ENCODE measurements around the gene MAOB. TPM values are rescaled to one million over a fixed set of nuclear protein-coding genes. Genes with fewer than 3 reads are reported as not detected.

The MAOB gene
- total RNA-seq, 2 experiments from 2014 or later, result not detected

DNA sequence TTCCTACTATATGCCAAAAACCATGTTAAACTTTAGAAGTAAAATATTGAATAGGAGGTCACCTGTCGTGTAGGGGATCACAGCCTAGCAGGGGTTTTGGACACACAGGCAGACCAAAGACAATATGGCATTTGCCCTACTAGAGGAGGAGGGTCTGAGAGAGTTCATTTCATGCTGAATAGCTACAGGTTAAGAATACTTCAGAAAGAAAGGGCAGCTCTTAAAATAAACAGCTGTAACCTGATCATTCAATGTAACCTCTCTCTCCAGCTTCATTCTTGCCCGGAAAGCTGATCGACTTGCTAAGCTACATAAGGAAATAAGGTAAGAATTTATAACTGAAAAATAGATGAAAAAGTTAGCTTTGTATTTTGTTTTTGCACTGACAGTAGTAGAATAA is 146.3 kb downstream of the MAOB start:
- TF ChIP-seq, protein P1, sequence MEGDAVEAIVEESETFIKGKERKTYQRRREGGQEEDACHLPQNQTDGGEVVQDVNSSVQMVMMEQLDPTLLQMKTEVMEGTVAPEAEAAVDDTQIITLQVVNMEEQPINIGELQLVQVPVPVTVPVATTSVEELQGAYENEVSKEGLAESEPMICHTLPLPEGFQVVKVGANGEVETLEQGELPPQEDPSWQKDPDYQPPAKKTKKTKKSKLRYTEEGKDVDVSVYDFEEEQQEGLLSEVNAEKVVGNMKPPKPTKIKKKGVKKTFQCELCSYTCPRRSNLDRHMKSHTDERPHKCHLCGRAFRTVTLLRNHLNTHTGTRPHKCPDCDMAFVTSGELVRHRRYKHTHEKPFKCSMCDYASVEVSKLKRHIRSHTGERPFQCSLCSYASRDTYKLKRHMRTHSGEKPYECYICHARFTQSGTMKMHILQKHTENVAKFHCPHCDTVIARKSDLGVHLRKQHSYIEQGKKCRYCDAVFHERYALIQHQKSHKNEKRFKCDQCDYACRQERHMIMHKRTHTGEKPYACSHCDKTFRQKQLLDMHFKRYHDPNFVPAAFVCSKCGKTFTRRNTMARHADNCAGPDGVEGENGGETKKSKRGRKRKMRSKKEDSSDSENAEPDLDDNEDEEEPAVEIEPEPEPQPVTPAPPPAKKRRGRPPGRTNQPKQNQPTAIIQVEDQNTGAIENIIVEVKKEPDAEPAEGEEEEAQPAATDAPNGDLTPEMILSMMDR (IDR thresholded peaks at IDR 0.05), result no peak
- ATAC-seq, result no peak
- Mint-ChIP-seq H3K9me3 (no peaks in the 10 kb centered on the region), H3K27ac (no peak overlapping the region), H3K27me3 (no peaks in the 10 kb centered on the region), H3K4me3 (no peak overlapping the region), H3K4me1 (ENCODE audit: low read depth) (no peaks in the 10 kb centered on the region), H3K36me3 (ENCODE audit: low read depth) (no peaks in the 10 kb centered on the region)
- intact Hi-C loops (cut with micrococcal nuclease), result no loop called here
- POLR2A ChIA-PET, result no interaction called here
- DNase-seq, result no peak
- CTCF ChIA-PET, result no interaction called here

DNA sequence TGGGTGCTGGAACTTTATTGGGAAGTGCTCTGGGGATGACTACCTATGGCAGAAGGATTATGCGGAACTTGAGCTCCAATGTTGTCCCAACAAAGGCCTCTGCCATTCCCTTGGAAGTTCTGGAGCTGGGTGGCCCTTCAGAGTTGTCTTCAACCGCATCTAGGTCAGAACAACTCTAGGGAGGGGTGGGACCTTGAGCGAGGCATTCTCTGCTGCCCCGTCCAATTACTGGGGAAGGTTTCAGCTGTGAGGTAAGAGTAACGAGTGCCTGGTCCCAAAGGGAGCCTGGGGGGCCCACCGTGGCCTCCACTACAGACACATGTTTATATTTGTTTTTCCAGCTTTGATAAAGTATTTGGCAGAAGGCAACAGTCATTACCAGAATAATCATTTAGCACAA is 146.7 kb downstream of the MAOB start:
- Mint-ChIP-seq H3K36me3 (ENCODE audit: low read depth) (no peaks in the 10 kb centered on the region), H3K4me3 (no peak overlapping the region), H3K27ac (no peak overlapping the region), H3K9me3 (no peaks in the 10 kb centered on the region), H3K27me3 (no peaks in the 10 kb centered on the region), H3K4me1 (ENCODE audit: low read depth) (no peaks in the 10 kb centered on the region)
- DNase-seq, result no peak
- intact Hi-C loops (cut with micrococcal nuclease), result no loop called here
- TF ChIP-seq, protein P1 (IDR thresholded peaks at IDR 0.05), result no peak
- ATAC-seq, result no peak
- ChIA-PET CTCF (no interaction called here), POLR2A (no interaction called here)

DNA sequence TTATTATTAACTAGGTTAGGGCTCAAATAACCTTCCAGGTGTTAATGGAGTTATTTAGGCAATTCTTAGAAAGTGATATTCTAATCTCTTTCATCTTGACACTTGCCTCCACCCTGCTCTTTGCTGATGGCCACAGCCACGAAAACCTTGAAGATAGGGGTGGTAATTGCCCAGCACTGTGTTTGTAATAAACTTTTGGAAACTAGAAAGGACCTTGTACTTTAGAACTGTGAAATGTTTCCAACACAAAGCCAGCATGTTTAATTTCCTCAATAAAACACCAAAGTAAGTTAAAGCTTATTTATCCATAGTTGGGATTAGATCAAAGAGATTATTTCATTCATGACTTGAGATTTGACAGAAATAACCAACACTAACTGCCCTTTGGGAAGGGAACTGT is 147.8 kb downstream of the MAOB start:
- ChIA-PET POLR2A (no interaction called here), CTCF (no interaction called here)
- no peaks in the 10 kb centered on the region for H3K4me1 Mint-ChIP-seq (ENCODE audit: low read depth)
- TF ChIP-seq, protein P1 (IDR thresholded peaks at IDR 0.05), result no peak
- ATAC-seq (no peak), DNase-seq (no peak)
- no peak overlapping the region for H3K27ac Mint-ChIP-seq
- H3K4me3 Mint-ChIP-seq, result no peak overlapping the region
- no peaks in the 10 kb centered on the region for H3K36me3 Mint-ChIP-seq (ENCODE audit: low read depth)
- H3K9me3 Mint-ChIP-seq, result no peaks in the 10 kb centered on the region
- H3K27me3 Mint-ChIP-seq, result no peaks in the 10 kb centered on the region
- intact Hi-C loops (cut with micrococcal nuclease), result no loop called here

DNA sequence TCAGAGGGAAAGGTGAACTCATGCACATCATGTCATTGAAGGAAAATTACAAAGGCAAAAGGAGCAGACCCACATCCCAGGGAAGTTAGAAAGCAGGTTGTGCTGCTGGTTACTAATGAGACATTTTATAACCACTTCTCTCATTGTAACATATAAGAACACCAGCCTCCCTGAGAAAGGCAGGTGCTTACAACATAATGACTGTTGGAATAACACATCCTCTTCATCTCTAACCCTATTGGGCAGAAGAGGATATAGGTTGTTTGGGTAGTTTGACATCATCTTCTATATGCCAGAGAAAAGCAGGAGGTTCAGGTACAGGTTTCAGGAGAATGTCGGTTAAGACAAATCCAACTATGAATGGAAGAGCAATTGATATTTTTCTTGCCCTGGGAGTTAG is 148.6 kb downstream of the MAOB start:
- Mint-ChIP-seq H3K27me3 (no peaks in the 10 kb centered on the region), H3K4me3 (no peak overlapping the region), H3K4me1 (ENCODE audit: low read depth) (no peaks in the 10 kb centered on the region), H3K27ac (no peak overlapping the region), H3K9me3 (no peaks in the 10 kb centered on the region), H3K36me3 (ENCODE audit: low read depth) (no peaks in the 10 kb centered on the region)
- no peak for DNase-seq
- no peak for ATAC-seq
- intact Hi-C loops (cut with micrococcal nuclease), result no loop called here
- TF ChIP-seq, protein P1 (IDR thresholded peaks at IDR 0.05), result no peak
- ChIA-PET POLR2A (no interaction called here), CTCF (no interaction called here)

DNA sequence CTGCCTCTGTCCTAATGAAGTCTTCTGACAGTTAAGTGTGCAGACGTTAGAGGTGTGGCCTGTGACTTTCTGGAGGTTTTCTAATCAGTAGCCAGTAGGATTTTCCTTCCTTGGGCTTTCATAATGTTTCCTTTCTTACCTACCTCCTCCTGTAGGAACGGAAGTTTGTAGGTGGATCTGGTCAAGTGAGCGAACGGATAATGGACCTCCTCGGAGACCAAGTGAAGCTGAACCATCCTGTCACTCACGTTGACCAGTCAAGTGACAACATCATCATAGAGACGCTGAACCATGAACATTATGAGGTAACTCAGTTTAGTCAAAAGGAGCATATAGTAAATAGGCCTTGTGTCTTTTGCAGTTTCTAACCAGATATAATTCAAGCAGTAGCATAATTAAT is 151.2 kb downstream of the MAOB start:
- Mint-ChIP-seq H3K36me3 (ENCODE audit: low read depth) (no peaks in the 10 kb centered on the region), H3K27me3 (no peaks in the 10 kb centered on the region), H3K9me3 (no peaks in the 10 kb centered on the region), H3K27ac (no peak overlapping the region), H3K4me3 (no peak overlapping the region), H3K4me1 (ENCODE audit: low read depth) (no peaks in the 10 kb centered on the region)
- ChIA-PET POLR2A (no interaction called here), CTCF (no interaction called here)
- TF ChIP-seq, protein P1 (IDR thresholded peaks at IDR 0.05), result no peak
- ATAC-seq (no peak), DNase-seq (no peak)
- intact Hi-C loops (cut with micrococcal nuclease), result no loop called here
